NCI-H2171 (cell line): ENCODE measurements around the gene TTLL11.

Source experiments
- DNase-seq: peaks from one replicate; lab custom pipeline; 2025; lab: John Stamatoyannopoulos, UW

TTLL11 gene

GRCh38 chr9:121852651-121853616, 240.2 kb downstream of the TTLL11 start:
- DNase-seq = no peak

GRCh38 chr9:121852241-121852640, 240.9 kb downstream of the TTLL11 start:
- no peak for DNase-seq

GRCh38 chr9:121851641-121852091, 241.4 kb downstream of the TTLL11 start:
- DNase-seq = no peak

- DNase-seq = no peak
These were observed 242.7 kb downstream of the TTLL11 start for GRCh38 chr9:121850366-121850765.

GRCh38 chr9:121849554-121849953, 243.6 kb downstream of the TTLL11 start:
- DNase-seq = no peak

- no peak for DNase-seq
These were observed 248.5 kb downstream of the TTLL11 start for GRCh38 chr9:121844562-121844961.

- DNase-seq = no peak
These were observed 249.0 kb downstream of the TTLL11 start for GRCh38 chr9:121844098-121844497.

- DNase-seq = no peak
These were observed 250.5 kb downstream of the TTLL11 start for GRCh38 chr9:121842612-121842978.

GRCh38 chr9:121841771-121842611, 251.1 kb downstream of the TTLL11 start:
- no peak for DNase-seq

GRCh38 chr9:121840838-121841760, 252.0 kb downstream of the TTLL11 start:
- no peak for DNase-seq

- no peak for DNase-seq
These were observed 253.2 kb downstream of the TTLL11 start for GRCh38 chr9:121839726-121840500.

GRCh38 chr9:121838746-121839669, 254.1 kb downstream of the TTLL11 start:
- DNase-seq = no peak

GRCh38 chr9:121837113-121837961, 255.8 kb downstream of the TTLL11 start:
- DNase-seq = no peak

GRCh38 chr9:121836366-121836885, 256.7 kb downstream of the TTLL11 start:
- DNase-seq = no peak

GRCh38 chr9:121835587-121836365, 257.3 kb downstream of the TTLL11 start:
- DNase-seq = no peak

GRCh38 chr9:121833061-121833460, 260.0 kb downstream of the TTLL11 start:
- DNase-seq = no peak

GRCh38 chr9:121831869-121832268, 261.2 kb downstream of the TTLL11 start:
- no peak for DNase-seq
